Measurements from ENCODE around the gene MRPS2.
"Not testable (repeated sequence)": the region's sequence is repeated elsewhere in the genome, so short reads cannot be mapped to it uniquely, and the experiment has no call there.

The MRPS2 gene

DNA sequence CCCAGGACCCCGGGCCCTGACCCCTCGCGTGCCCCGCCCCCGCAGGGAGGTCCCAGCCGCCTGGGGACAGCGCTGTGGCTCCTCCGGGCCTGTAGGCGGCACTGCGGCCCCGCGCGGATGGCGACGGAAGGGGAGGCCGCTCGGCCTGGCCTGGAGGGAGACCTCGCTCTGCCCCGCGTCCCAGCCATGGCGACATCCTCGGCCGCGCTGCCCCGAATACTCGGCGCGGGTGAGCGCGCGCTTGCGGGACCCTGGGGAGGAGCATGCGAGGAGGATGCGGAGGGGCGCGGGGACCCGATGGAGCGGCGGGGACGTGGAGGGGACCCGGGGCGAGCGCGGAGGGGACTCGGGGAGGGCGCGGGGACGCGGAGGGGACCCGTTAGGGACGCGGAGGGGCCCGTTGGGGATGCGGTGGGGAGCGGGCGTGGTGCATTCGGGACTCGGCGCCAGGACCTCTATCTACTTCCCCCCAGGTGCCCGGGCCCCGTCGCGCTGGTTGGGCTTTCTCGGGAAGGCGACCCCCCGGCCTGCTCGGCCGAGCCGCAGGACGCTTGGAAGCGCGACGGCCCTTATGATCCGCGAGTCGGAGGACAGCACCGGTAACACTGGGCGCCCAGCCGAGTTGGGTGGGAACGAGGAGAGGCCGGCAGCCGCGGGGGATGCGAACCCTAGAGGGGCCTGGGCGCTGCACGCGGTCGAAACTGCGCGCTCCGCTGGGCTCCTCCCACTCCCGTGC lies at the start of gene MRPS2:
Gene MRPS2 (plus strand): TSS at position 158 of the 736 bp plus-strand sequence. CDS start 29 bp downstream, at position 187.
- peak; percentile 23 for DNase-seq (ENCODE audit: low read depth)

DNA sequence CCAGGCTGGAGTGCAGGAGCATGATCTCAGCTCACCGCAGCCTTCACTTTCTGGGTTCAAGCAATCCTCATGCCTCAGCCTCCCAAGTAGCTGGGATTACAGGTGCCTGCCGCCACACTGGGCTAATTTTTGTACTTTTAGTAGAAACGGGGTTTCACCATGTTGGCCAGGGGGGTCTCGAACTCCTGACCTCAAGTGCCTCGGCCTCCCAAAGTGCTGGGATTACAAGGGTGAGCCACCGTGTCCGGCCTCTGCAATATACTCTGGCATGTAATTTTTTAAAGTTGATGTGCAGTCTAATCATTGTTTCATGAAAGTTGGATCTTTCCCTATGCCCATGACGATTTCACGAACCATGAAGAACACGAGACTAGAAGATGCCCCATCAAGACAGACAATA lies 49.5 kb upstream of the MRPS2 start:
- no peak for DNase-seq (ENCODE audit: low read depth)

DNA sequence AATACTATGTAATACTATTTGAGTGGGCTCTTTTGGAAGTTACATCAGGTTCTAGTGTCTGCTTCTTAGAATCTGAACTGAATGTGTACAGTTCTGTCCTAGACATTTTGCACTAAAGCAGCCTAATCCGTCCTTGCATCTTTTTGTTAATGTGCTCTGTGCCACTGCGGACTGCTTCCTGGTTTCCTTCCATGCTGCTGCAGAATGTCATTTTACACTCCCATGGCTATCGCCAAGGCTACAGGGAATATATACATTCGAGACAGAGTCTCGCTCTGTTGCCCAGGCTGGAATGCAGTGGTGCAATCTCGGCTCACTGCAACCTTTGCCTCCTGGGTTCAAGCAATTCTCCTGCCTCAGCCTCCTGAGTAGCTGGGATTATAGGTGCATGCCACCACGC lies 48.6 kb upstream of the MRPS2 start:
- not testable (repeated sequence) for DNase-seq (ENCODE audit: low read depth)

DNA sequence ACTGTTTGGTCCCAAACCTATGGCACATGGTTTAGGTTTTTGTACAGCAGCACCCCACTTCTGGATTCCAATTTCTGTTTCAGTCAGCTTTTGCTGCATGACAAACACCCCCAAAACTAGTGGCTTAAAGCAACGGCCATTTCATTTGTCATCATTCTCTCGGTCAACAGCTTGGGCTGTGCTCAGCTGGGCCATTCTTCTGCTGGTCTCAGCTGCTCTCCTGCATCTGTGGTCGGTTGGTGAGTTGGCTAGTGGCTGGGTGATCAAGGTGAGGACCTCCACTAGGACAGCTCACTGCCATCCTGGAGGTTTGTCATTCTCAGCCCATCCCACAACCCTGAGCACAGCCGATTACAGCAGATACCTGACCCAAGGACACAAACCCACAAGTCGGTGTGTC lies 45.7 kb upstream of the MRPS2 start:
- DNase-seq (ENCODE audit: low read depth): no peak

DNA sequence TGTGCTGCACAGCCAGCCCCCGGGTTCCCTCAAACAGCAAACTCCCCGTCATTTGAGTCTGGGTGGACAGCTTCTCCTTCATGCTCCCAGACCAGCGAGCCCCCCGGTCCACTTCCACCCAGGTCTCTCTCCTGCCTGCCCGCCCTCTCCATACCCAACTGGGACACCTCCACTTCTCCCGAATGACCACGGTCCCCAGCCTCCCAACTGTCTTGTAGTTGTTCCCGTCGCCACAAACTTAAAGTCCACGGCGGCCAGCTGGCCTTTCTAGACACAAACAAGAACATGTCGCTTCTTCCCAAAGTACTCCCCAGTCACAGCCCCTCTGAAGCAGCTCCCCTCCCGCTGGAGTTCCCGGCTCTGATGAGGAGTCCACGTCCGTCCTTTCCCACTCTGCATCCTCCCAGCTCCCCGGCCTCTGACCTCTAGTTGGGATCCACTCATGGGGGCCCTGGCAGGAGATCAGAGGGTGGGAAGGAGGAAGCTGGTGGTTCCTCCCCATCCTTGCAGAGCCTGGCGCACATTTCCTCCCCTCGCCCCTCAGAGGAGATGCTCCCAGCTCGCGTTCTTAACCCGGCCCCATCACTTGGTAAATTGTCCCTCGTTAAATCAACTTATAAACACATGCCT lies 45.0 kb upstream of the MRPS2 start:
- DNase-seq (ENCODE audit: low read depth): no peak

DNA sequence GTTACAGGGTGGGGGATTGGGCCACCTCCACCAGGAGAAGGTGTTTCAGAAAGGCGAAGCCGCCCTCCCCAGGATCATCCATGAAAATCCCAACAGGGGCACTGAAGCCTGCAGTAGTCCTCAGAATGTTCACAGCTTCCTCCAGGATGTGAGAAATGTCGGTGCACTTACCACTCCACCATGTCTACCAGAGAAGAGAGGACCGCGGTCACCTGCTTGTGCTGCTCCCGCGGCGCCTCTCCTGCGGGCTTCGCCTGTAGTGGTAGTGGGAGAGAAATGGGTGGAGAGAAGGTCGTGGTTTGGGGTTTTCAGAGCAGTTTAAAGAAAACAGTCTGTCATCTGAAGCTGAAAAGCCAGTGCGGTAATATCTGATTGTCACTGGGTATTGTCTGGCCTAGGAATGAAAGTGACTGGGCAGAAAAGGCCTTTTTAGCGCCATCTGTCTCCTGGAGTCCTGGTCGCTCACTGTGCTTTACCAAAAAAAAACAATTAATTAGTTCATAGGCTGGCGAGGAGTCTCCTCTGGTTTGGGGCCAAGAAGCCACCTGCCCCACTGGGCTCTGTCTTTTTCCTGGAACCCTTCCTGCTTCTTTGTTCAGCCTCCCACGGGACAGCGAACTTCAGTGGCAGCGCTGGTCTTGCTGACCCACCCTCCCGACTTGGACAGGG lies 43.9 kb upstream of the MRPS2 start:
- no peak for DNase-seq (ENCODE audit: low read depth)

DNA sequence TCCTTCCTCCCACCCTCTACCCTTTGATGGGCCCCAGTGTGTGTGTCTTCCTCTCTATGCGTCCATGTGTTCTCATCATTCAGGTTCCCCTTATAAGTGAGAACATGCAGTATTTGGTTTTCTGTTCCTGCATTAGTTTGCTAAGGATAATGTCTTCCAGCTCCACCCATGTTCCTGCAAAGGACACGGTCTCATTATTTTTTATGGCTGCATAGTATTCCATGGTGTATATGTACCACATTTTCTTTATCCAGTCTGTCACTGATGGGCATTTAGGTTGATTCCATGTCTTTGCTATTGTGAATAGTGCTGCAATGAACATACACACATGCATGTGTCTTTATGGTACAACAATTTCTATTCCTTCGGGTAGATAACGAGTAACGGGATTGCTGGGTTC lies 42.0 kb upstream of the MRPS2 start:
- not testable (repeated sequence) for DNase-seq (ENCODE audit: low read depth)

DNA sequence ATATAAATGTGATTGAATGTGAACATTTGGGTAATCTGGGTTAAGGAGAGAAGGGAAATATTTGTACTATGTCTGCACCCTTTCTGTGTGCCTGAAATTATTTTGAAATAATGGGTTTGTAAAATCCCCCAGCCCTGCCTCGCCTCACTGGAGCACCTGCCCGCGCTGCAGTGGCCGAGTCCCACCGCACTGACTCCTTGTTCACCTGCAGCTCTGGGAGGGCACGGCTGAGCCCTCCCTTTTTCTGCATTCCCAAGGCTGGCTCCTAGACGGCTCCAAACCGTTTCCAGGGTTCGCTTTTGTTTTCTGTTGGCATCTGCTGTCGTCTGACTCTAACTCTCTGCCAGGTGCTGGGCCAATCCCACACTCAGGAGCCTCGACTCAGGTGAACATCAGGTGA lies 38.5 kb upstream of the MRPS2 start:
- DNase-seq (ENCODE audit: low read depth): no peak

DNA sequence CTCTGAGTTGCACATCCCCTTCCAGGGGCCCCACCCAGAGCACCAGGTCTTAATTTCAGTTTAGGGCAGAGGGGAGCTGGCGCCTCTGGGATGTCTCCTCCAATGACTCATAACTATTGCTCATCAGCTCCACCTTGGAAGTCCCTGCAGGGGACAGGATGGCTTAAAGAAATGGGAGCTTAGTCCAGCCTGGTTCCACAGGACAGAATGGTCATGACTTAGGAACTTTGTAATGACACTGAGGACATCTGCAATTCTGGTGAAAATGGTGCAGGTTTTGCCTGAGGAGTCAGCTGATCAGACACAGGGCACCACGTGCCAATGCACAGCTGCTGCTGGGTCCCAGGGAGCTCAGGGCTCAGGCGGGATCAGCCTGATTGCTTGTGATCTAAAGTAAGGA lies 37.3 kb upstream of the MRPS2 start:
- DNase-seq (ENCODE audit: low read depth): no peak

DNA sequence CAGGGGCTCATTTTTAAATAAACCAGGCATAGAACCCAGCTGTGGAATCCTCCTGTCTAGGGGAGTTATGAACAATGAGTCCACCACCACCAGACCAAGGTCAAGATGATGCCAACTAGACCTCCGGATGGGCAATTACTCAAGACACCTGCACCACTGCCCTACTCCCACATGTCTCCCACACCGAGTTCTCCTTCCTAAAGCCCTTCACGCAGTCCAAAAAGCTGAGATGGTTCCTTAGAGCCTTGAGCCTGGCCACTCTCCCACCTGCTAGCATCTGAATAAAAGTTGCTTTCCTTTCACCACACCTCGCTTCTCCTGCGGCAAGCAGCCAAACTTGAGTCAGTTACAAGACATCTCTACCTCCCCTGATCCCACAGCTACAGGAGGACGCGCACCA lies 36.3 kb upstream of the MRPS2 start:
- DNase-seq (ENCODE audit: low read depth): no peak

DNA sequence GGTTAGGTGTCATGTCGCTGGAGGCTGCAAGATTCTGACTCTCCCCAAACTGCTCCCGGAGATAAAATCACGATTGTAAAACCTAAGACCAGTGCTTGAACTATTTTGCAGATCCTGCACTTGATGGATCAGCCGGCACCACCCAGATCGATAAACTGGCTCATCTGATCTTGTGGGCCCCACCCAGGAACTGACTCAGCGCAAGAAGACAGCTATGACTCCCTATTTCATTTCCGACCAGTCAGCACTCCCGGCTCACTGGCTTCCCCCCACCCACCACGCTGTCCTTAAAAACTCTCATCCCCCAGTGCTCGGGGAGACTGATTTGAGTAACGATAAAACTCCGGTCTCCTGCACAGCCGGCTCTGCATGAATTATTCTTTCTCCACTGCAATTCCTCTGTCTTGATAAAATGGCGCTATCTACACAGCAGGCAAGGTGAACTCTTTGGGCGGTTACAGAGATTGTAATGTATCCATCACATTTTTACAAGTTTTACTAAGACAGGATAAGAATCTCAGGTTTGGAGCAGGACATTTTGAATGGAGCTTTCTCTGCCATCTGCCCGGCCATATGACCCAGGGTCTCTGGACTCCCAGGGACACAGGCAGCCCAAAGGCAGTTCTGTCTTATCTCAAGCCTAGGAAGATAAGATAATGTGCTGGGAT lies 31.5 kb upstream of the MRPS2 start:
- no peak for DNase-seq (ENCODE audit: low read depth)

DNA sequence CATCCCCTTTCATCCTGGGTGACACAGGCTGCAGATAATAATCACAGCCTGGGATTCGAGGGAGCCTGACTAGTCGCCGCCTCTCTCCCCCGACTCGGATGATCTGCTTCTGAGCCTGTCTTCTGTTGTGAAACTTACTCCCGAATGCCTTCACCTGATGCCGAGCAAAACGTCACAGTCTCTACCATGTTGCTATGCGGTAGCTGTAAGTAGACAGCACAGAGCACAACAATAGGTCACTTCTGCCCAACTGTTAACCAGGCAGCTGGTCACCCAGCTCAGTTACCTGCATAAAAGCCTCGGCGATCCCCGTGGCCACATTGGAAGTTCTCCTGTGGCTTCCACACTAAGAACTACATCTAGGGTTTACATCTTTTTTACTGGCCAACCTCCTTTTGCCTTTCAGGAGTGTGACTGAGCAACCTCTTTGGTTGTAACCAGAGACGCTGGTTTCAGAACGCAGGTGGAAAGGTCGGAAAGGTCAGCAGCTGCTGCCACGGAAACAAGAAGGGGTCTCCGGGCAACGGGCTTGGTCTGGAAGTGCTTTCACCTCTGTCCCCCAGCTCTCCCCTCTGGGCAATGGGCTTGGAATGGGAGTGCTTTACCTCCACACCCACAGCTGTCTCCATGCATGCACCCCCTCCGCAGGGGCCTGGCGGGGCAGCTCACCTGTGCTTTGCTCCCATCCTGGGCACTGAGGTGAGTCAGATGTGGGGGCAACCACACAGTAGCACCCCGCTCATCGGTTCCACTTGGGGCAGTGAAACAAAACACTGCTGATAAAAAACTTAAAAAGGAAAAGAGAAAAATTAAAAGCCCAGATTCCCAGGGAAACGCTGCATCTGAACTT lies 28.5 kb upstream of the MRPS2 start:
- no peak for DNase-seq (ENCODE audit: low read depth)

DNA sequence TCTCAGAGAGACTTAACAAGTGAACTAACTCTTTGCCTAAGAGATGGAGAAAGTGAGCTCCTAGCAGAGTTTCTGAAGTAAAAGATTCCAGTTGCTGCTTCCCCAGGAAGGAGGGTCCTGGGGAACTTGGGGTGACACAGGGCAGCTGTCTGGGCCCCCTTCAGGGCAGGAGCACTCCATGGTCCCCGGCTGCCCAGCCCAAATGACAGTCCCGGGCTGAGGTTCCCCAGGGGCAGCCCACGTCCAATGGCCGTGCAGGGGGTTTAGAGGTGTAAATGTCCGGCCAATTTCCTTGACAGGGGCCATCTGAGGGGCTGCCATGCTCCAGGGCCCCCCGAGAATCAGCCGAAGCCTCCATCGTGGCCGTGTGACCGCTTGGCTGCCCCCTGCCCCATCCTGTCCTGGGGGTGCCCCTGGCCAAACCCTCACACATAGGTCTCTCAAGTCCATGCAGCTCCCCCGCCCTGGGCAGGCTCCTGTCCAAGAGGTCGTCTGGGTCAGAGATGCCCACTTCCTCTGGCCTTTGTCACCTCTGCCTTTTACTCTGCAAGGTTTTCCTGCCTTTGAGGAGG lies 26.4 kb upstream of the MRPS2 start:
- DNase-seq (ENCODE audit: low read depth): no peak

DNA sequence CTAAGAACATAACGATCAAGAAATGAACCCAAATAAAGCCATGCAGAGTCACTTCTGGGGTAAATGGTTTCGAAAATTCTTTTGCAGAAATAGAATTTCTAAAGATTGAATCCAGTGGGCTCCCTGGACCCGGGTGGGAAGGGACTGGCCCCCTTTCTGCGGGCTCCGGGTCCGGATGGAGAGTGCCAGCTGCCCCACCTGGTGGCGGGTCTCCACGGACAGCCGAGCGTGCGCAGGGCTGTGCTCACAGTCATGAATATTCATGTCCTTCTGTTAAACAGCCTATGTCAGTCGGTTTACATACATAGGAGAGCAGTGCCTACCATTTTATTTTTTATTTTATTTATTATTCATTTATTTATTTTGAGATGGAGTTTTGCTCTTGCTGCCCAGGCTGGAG lies 25.6 kb upstream of the MRPS2 start:
- no peak for DNase-seq (ENCODE audit: low read depth)

DNA sequence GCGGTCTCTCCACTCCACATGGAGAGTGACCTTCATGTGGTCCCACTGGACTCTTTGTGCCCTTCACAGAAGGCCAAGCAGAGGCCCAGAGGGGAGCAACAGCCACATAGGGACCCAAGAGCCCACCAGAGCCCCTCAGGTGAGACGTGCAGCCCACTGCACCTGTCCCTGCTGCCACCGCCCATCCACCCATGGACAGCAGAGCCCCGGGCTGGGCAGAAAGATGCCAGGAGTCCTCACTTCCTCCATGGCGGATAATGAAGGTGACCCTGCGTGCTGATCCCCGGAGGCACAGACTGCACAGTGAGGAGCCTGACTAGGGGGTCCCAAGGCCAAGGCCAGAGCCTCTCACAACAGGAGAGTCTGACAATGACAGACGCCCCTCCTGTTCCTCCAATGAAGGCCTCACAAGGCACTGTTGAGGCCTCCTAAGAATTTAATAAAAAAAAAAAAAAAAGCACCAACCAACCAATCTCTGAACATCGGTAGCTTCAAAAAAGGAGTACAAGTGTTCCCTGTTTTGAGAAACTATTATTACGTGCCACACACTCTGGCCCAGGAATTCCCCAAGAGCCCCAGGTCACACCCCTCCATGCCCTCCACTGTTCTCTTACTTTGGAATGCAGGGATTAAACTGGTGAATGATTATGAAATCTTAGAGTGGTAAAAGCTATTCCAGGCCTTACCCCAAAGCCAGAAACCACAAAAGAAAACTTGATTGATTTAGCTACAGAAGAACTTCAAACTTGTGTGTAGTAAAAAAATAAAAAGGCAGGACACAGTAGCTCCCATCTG lies 23.7 kb upstream of the MRPS2 start:
- DNase-seq (ENCODE audit: low read depth): no peak

DNA sequence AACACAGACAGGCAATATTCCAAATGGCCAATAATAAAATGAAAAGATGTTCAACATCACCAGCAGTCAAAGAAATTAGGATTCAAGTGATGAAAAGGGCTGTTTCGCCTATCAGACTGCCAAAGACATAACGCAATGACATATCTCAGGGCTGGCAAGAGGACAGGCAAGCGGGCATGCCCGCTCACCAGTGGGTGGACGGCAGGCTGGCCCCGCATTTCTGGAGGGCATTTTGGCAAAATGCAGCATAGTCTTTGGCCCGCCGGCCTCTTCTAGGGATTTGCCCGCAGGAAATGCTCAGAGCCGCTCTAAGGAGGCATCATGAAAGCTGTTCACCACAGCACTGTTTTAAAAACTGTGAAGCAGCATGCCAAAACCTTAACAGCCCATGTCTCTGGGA lies 22.3 kb upstream of the MRPS2 start:
- no peak for DNase-seq (ENCODE audit: low read depth)

DNA sequence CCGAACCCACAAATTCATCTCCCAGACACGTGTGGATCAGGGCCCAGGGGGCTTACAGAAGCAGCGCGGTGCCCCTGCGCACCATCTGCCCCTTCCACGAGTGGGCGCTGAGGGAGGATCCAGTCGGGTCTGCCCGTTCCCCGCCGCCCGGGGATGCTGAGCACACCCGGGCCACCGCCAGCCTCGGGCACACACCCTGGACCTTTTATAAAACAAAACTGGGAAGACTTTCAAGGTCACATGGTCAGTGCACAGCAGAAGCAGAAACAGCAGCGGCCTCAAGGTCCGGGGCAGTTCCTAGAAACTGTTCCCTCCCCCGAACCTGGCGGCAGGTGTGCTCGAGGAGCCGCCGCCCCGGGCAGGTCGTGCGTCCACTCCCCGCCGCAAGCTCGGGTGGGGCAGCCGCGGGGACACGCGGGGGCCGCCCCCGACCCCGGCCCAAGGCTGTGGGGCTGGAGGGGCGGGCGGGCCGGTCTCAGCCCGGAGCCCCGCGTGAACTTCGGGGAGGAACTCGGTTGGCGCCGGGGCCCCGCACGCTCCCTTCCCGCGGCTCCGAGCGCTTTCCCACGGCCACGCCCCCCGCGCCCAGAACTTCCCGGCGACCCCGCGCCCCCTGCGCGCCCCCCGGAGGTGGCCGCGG lies 21.5 kb upstream of the MRPS2 start:
- no peak for DNase-seq (ENCODE audit: low read depth)

DNA sequence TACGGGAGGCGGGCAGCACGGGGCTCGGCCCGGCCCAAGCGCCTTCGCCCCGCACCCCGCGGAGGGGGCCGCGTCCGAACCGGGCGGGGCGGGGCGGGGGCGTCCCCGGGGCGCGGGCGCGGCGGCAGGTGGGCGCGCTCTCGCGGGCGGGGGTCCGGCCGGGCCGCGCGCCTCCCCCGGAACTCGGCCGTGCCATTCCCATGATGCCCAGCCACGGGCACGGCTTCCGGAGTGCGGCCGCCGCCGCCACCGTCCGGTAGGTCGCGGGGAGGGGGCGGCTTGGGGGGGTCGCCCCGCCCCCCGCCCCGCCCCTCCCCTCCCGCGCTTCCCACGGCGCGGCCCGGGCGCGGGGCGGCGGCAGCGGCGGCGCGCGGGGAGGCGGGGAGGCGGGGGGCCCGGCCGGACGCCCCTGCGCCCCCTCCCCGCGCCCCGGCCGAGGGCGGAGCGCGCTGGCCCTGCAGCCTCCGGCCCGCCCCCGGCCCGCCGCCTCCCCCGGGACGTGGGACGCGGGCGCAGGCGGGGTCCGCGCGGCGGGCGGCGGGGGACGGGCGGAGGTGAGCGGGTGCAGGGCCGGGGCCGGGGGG lies 20.9 kb upstream of the MRPS2 start, which contains the start of gene PPP1R26:
Gene PPP1R26 (plus strand): TSS at position 314 of the 584 bp plus-strand sequence. CDS start 4,729 bp downstream, outside the sequence.
- no peak for DNase-seq (ENCODE audit: low read depth)

DNA sequence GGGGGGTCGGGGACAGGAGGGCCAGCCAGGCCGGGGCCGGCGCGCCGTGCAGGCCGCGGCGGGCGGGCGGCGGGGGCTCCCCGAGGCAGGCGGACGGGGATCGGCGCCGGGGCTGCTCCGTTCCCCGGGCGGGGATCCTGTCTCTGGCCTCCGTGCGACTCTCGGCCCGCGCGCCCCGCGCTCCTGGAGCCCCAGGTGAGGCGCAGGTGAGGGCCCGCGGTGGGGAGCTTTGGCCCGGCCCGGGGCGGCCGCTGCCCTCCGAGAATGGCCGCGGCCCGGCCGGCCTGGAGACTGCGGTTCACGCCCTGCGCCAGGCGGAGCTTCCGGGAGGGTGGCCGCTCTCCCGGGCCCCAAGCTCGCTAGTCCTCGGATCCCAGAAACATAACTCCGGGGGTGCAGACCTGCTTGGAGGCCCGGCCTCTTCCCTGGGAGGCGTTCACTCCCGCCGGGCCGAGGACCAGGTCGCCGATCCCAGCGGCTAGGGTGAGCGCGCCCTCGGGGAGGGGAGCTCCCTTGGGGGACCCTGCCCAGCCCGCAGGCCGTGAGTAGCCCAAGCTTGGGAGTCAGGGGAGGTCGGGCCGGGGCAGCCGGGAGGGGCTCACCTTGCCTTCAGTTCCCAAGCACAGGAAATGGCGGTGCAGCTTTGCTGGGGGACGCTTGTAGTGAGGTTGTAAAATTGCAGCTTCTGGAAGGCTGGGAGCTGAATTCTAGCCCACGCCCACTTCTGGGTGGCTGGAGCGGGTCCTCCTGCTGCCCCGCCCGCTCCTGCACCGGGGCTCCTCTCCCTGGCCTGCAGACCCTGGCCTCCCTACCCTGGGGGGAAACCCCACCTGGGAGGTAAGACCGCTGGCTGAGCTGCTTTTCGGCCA lies 20.2 kb upstream of the MRPS2 start:
- no peak for DNase-seq (ENCODE audit: low read depth)

Measured in non-pigmented ciliary epithelial cell (primary cell).